OCI-LY7 (cell line): ENCODE measurements around the gene MAPT. TPM values are rescaled to one million over a fixed set of nuclear protein-coding genes. Genes with fewer than 3 reads are reported as not detected.

Experiments used
- BruUV-seq: library from RNA; stranded (reverse); fragments of 400-500 nt; replicated peaks from 2 replicates; lab custom pipeline; 2021; lab: Mats Ljungman, UMichigan
- CTCF ChIA-PET: fragments of 300-600 bp; sonication (Branson Sonifier 250); formaldehyde crosslinking; loops from one replicate; lab custom pipeline; 2022; ENCODE audit warnings: antibody characterized with exemption; ENCODE audit not compliant: unreplicated experiment; lab: Charles Lee
- POLR2A ChIA-PET: fragments of 300-600 bp; sonication (Branson Sonifier 250); formaldehyde crosslinking; loops from one replicate; lab custom pipeline; 2022; ENCODE audit warnings: antibody characterized with exemption; lab: Charles Lee
- DNase-seq: peaks from one replicate; pipeline ENCODE4 v3.0.0-alpha.2; 2015; ENCODE audit warnings: low spot score
- H2AFZ ChIP-seq: fragments of 200-600 bp; sonication (generic), shearing (Covaris generic); 2 replicates; pipeline ENCODE4 v1.6.1; 2014; ENCODE audit warnings: mild to moderate bottlenecking, antibody characterized with exemption, low read length, moderate library complexity
- H3K27ac ChIP-seq: fragments of 200-600 bp; sonication (generic); 2 replicates; pipeline ENCODE4 v1.5.1; 2014; ENCODE audit warnings: mixed run types, low read depth, mild to moderate bottlenecking, moderate library complexity, low read length, inconsistent platforms; ENCODE audit not compliant: poor library complexity, severe bottlenecking
- H3K36me3 ChIP-seq: fragments of 200-600 bp; sonication (generic); 2 replicates; pipeline ENCODE4 v1.6.1; 2014; ENCODE audit warnings: mild to moderate bottlenecking, antibody characterized with exemption, low read length, moderate library complexity, mixed read lengths; ENCODE audit not compliant: insufficient read depth
- H3K4me1 ChIP-seq: fragments of 200-600 bp; sonication (generic); 2 replicates; pipeline ENCODE4 v1.5.1; 2014; ENCODE audit warnings: mild to moderate bottlenecking, low read length; ENCODE audit not compliant: insufficient read depth, poor library complexity, severe bottlenecking
- H3K4me2 ChIP-seq: fragments of 200-600 bp; sonication (generic); 2 replicates; pipeline ENCODE4 v1.6.1; 2014; ENCODE audit warnings: mild to moderate bottlenecking, low read length
- H3K4me3 ChIP-seq: fragments of 200-600 bp; sonication (generic); 2 replicates; pipeline ENCODE4 v1.5.1; 2014; ENCODE audit warnings: mild to moderate bottlenecking, low read depth, low read length; ENCODE audit not compliant: poor library complexity, severe bottlenecking
- H3K79me2 ChIP-seq: fragments of 200-600 bp; sonication (generic); 2 replicates; pipeline ENCODE4 v1.6.1; 2016; ENCODE audit warnings: low read depth, mild to moderate bottlenecking, low read length, moderate library complexity, mixed read lengths; ENCODE audit not compliant: insufficient read depth
- H3K9me2 ChIP-seq: fragments of 200-600 bp; sonication (generic); 2 replicates; pipeline ENCODE4 v1.6.1; 2016; ENCODE audit warnings: mild to moderate bottlenecking, low read length, mixed read lengths; ENCODE audit not compliant: insufficient read depth
- H3K9me3 ChIP-seq: fragments of 200-600 bp; sonication (generic); 2 replicates; pipeline ENCODE4 v1.6.1; 2014; ENCODE audit warnings: mild to moderate bottlenecking, mixed run types, low read length, mixed read lengths
- H4K20me1 ChIP-seq: fragments of 200-600 bp; sonication (generic); 2 replicates; pipeline ENCODE4 v1.6.1; 2014; ENCODE audit warnings: mild to moderate bottlenecking, antibody characterized with exemption, low read length, moderate library complexity, mixed read lengths; ENCODE audit not compliant: insufficient read depth
- EZH2phosphoT487 ChIP-seq: fragments of 200-600 bp; sonication (generic); IDR thresholded peaks from 2 replicates; pipeline ENCODE4 v1.6.1; 2018; ENCODE audit warnings: low read depth, borderline replicate concordance, mild to moderate bottlenecking, mixed run types, antibody characterized with exemption, low read length, moderate library complexity, mixed read lengths
- intact Hi-C: fragments of 100-400 bp; cut with micrococcal nuclease; formaldehyde crosslinking; loops from one replicate; pipeline ENCODE4 v1.10.0; 2022; ENCODE audit not compliant: unreplicated experiment
- total RNA-seq, 2 experiments: library from RNA; depleted of rRNA in 1 of 2; stranded (reverse); fragments of >200 nt in 1 of 2; shearing (Covaris generic) in 1 of 2; gene quantifications; 2 replicates each; pipeline ENCODE4 v1.2.3, GENCODE V29; 2014 to 2022
- TF ChIP-seq, protein P1 (sequence below): fragments of 200-600 bp; sonication (generic); conservative IDR thresholded peaks from 2 replicates; pipeline ENCODE4 v1.5.1; 2014; ENCODE audit warnings: mild to moderate bottlenecking, antibody characterized with exemption, low read length, moderate library complexity, mixed read lengths

Gene MAPT
- total RNA-seq, 2 experiments from 2014 or later: 0.44 TPM; not detected in 1

DNA sequence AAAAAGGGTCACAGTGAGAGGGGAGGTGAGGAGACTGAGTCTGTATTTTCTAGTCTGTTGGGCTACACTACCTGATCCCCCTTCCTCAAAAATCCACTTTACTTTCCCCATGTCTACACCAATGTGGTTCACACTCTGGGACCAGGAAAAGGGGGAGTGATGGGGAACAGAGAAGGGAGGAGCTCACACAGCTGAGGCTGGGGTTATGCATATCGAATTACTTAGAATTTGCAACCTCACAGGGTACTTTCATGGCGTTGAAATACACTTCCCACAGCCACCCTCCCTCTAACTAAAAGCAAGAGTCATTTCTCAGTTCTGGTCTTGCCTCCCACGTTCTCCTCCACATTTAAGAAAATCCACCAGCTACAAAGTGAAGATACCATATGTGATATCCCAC is 14.1 kb downstream of the MAPT start:
- Histone ChIP-seq H3K9me2 (no peaks in the 10 kb centered on the region), H4K20me1 (no peaks in the 10 kb centered on the region), H3K4me2 (no peak overlapping the region), H3K4me1 (no peaks in the 10 kb centered on the region), H3K36me3 (no peaks in the 10 kb centered on the region), H3K79me2 (no peaks in the 10 kb centered on the region), H2AFZ (no peak overlapping the region), H3K4me3 (no peak overlapping the region), H3K27ac (no peak overlapping the region), H3K9me3 (0 out of 2 replicates have a peak, but pooled peaks cover 9% of the 10 kb centered on the region)
- POLR2A ChIA-PET: no interaction called here
- no peak for DNase-seq
- no TSS peak for BruUV-seq
- TF ChIP-seq, protein P1, sequence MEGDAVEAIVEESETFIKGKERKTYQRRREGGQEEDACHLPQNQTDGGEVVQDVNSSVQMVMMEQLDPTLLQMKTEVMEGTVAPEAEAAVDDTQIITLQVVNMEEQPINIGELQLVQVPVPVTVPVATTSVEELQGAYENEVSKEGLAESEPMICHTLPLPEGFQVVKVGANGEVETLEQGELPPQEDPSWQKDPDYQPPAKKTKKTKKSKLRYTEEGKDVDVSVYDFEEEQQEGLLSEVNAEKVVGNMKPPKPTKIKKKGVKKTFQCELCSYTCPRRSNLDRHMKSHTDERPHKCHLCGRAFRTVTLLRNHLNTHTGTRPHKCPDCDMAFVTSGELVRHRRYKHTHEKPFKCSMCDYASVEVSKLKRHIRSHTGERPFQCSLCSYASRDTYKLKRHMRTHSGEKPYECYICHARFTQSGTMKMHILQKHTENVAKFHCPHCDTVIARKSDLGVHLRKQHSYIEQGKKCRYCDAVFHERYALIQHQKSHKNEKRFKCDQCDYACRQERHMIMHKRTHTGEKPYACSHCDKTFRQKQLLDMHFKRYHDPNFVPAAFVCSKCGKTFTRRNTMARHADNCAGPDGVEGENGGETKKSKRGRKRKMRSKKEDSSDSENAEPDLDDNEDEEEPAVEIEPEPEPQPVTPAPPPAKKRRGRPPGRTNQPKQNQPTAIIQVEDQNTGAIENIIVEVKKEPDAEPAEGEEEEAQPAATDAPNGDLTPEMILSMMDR: no peak
- TF ChIP-seq EZH2phosphoT487: no peak
- CTCF ChIA-PET: no interaction called here
- intact Hi-C loops: no loop called here

DNA sequence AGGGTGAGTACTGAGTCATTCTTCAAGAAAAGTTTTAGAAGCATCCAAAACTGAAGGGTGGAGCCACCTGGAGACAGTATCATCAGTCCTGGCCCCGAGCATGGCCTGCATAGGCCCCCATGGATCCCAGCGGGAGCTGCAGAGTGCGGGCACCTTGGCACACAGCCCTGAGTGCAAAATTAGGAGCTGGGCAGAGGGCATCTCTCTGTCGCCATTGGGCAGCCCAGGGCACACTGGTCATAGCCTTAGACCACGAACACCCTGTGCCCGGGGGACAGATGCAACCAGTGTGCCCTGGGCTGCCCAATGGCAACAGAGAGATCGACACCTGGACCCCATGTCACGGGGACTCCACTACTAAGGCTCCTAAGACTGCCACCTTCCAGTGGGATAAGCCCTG is 14.6 kb downstream of the MAPT start:
- no peak for TF ChIP-seq EZH2phosphoT487
- TF ChIP-seq, protein P1: no peak
- POLR2A ChIA-PET: no interaction called here
- no peaks in the 10 kb centered on the region for H3K9me2 ChIP-seq
- H3K27ac ChIP-seq: no peak overlapping the region
- DNase-seq: no peak
- 0 out of 2 replicates have a peak, but pooled peaks cover 9% of the 10 kb centered on the region for H3K9me3 ChIP-seq
- H2AFZ ChIP-seq: no peak overlapping the region
- no peak overlapping the region for H3K4me2 ChIP-seq
- intact Hi-C loops: no loop called here
- H3K4me3 ChIP-seq: no peak overlapping the region
- no peaks in the 10 kb centered on the region for H3K79me2 ChIP-seq
- CTCF ChIA-PET: no interaction called here
- H3K36me3 ChIP-seq: no peaks in the 10 kb centered on the region
- H4K20me1 ChIP-seq: no peaks in the 10 kb centered on the region
- H3K4me1 ChIP-seq: no peaks in the 10 kb centered on the region
- no TSS peak for BruUV-seq

DNA sequence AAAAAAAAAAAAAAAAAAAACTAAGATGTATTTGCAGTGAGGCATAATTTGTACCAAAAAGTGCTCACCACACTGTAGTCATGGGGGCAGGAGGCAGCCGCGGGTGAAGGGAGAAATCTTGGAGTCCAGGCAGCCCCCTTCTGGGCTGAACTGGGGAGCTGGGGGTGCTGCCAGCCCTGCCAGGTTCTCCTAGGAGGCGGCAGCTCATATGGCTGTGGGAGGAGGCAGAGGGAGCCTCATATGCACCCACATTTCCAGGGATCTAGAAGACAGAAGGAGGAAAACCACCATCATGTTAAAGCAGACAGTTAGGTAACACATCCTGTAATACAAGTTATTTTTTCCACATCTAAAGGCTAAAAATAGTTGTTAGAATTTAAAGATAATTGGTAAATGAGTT is 16.3 kb downstream of the MAPT start:
- BruUV-seq: no TSS peak
- no peaks in the 10 kb centered on the region for H3K79me2 ChIP-seq
- H3K4me3 ChIP-seq: no peak overlapping the region
- H2AFZ ChIP-seq: no peak overlapping the region
- no peaks in the 10 kb centered on the region for H4K20me1 ChIP-seq
- no peaks in the 10 kb centered on the region for H3K4me1 ChIP-seq
- no peak overlapping the region for H3K27ac ChIP-seq
- no peaks in the 10 kb centered on the region for H3K9me2 ChIP-seq
- intact Hi-C loops: no loop called here
- no peak overlapping the region for H3K4me2 ChIP-seq
- no peaks in the 10 kb centered on the region for H3K36me3 ChIP-seq
- DNase-seq: no peak
- ChIA-PET CTCF (no interaction called here), POLR2A (no interaction called here)
- 0 out of 2 replicates have a peak, but pooled peaks cover 9% of the 10 kb centered on the region for H3K9me3 ChIP-seq
- TF ChIP-seq EZH2phosphoT487: no peak
- TF ChIP-seq, protein P1: no peak
